ENCODE measurements around the gene ZBTB32. TPM values are rescaled to one million over a fixed set of nuclear protein-coding genes. Genes with fewer than 3 reads are reported as not detected.
A peak's percentile ranks its signal among the peaks of the same experiment; 100 is the strongest.

The ZBTB32 gene
- total RNA-seq, 1 donor from 2014 or later = not detected

DNA sequence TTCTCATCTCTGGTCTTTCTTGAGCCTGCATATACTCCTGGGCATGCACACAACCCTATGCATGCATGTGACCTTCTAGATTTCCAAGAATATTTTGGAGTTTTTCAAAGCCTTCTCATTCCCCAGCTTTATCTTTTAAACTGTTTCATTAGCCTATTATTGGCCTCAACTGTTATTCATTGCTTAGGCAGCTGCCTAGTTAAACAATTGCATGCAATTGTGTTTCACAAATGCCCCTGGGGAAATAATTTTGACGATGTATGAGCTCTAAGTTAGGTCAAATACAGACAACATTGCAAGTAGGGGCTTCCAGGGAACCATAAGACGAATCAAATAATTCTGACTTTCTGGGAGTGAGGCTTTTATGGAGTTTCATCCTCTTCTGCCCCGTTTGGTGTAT is 40.4 kb upstream of the ZBTB32 start:
- Mint-ChIP-seq H3K27ac (no peak overlapping the region), H3K4me1 (ENCODE audit: unreplicated experiment) (no peaks in the 10 kb centered on the region), H3K4me3 (no peak overlapping the region), H3K9me3 (no peaks in the 10 kb centered on the region), H3K27me3 (peaks cover under 1% of the 10 kb centered on the region), H3K36me3 (peaks cover 13% of the 10 kb centered on the region)
- DNase-seq (ENCODE audit: extremely low spot score, unreplicated experiment) = no peak
- no peak for TF ChIP-seq CTCF (conservative IDR thresholded peaks at IDR 0.05)

GRCh38 chr19:35665157-35665556 is 39.2 kb upstream of the ZBTB32 start:
- DNase-seq (ENCODE audit: extremely low spot score, unreplicated experiment) = no peak
- Mint-ChIP-seq H3K4me3 (no peak overlapping the region), H3K36me3 (peaks cover 9% of the 10 kb centered on the region), H3K27me3 (peaks cover 12% of the 10 kb centered on the region), H3K9me3 (no peaks in the 10 kb centered on the region), H3K27ac (no peak overlapping the region), H3K4me1 (ENCODE audit: unreplicated experiment) (no peaks in the 10 kb centered on the region)
- no peak for TF ChIP-seq CTCF (conservative IDR thresholded peaks at IDR 0.05)

DNA sequence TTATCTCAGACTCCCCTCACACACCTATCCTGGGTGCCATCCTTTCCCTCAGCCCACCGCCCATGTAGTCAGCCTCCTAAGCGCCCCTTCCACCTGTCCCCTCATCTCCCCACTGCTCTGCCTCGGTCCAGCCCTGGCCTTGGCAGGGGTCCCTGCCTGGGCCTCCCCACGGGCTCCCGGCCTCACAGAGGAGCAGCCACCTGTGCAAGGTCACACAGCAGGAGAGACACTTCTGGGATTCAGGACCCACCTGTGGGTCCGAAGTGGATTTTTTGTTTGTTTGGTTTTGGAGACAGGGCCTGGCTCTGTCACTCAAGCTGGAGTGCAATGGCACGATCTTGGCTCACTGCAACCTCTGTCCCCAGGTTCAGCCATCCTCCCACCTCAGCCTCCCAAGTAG is 38.8 kb upstream of the ZBTB32 start:
- Mint-ChIP-seq H3K4me1 (ENCODE audit: unreplicated experiment) (no peaks in the 10 kb centered on the region), H3K9me3 (no peaks in the 10 kb centered on the region), H3K27me3 (peaks cover 12% of the 10 kb centered on the region), H3K27ac (no peak overlapping the region), H3K4me3 (no peak overlapping the region), H3K36me3 (peaks cover 9% of the 10 kb centered on the region)
- TF ChIP-seq CTCF (conservative IDR thresholded peaks at IDR 0.05) = no peak
- DNase-seq (ENCODE audit: extremely low spot score, unreplicated experiment) = no peak

DNA sequence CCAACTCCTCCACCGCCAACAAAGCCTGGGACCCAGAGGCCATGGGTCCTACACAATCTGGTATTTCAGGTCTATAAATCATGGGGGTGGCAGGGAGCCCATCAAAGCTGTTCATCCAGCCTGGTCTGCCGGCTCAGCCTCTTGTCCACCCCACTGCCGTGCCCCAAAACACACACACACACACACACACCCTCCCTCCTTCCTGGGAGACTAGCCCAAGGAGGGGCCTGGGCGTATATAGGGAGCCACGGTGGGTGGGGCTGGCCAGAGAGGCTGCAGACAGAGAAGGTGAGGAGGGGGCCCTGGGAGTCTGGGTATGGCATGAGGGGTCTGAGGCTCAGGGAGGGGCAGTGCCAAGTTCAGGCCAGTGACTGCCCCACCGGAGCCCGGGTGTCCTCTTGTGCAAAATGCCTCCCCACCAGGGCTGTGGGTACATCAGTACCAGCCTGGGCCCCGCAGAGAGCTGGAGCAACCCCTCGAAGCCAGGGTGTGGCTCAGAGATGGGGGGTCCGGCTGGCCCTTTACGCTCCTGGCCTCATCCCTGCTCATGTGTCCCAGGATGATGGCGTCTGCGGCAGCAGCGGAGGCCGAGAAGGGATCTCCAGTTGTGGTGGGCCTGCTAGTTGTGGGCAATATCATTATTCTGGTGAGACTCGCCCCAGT is 38.0 kb upstream of the ZBTB32 start, which contains the start of gene UPK1A:
Gene UPK1A (plus strand): TSS at position 267 of the 663 bp plus-strand sequence. CDS start 296 bp downstream, at position 563.
- peaks cover 15% of the 10 kb centered on the region for H3K27me3 Mint-ChIP-seq
- TF ChIP-seq CTCF (conservative IDR thresholded peaks at IDR 0.05) = no peak
- no peak for DNase-seq (ENCODE audit: extremely low spot score, unreplicated experiment)
- no peaks in the 10 kb centered on the region for H3K4me1 Mint-ChIP-seq (ENCODE audit: unreplicated experiment)
- peak within 1 kb of the TSS; percentile 67 for H3K4me3 Mint-ChIP-seq
- peak within 1 kb of the TSS; percentile 75 for H3K27ac Mint-ChIP-seq
- H3K9me3 Mint-ChIP-seq = no peaks in the 10 kb centered on the region
- peaks cover 9% of the 10 kb centered on the region for H3K36me3 Mint-ChIP-seq

GRCh38 chr19:35669566-35669965 is 34.8 kb upstream of the ZBTB32 start:
- no peak for TF ChIP-seq CTCF (conservative IDR thresholded peaks at IDR 0.05)
- H3K36me3 Mint-ChIP-seq = peaks cover 5% of the 10 kb centered on the region
- H3K4me1 Mint-ChIP-seq (ENCODE audit: unreplicated experiment) = peaks cover 4% of the 10 kb centered on the region
- H3K27ac Mint-ChIP-seq = no peak overlapping the region
- no peak for DNase-seq (ENCODE audit: extremely low spot score, unreplicated experiment)
- H3K4me3 Mint-ChIP-seq = no peak overlapping the region
- no peaks in the 10 kb centered on the region for H3K9me3 Mint-ChIP-seq
- H3K27me3 Mint-ChIP-seq = peaks cover 38% of the 10 kb centered on the region
